HCT116 (cell line): Measurements from ENCODE around the gene OR6K2. TPM values are rescaled to one million over a fixed set of nuclear protein-coding genes. Genes with fewer than 3 reads are reported as not detected.

ENCODE experiments used
- ATAC-seq: fragments of 200-7000 bp; cut with Tn5 transposase; 2 replicates; pipeline ENCODE4 v1.9.1; 2020; ENCODE audit warnings: mild to moderate bottlenecking, moderate library complexity
- BruUV-seq: library from RNA; stranded (reverse); fragments of 400-500 nt; replicated peaks from 2 replicates; lab custom pipeline; 2021; lab: Mats Ljungman, UMichigan
- CTCF ChIA-PET: fragments of 300-600 bp; sonication (Branson Sonifier 250); formaldehyde crosslinking; loops from one replicate; lab custom pipeline; 2021; ENCODE audit warnings: antibody characterized with exemption; lab: Charles Lee
- POLR2A ChIA-PET: fragments of 300-600, 350-600 bp; sonication (Branson Sonifier 250); formaldehyde crosslinking; loops from one replicate; lab custom pipeline; 2021; ENCODE audit warnings: antibody characterized with exemption; lab: Charles Lee
- RAD21 ChIA-PET, 2 experiments: fragments of 300-600 bp; sonication (Branson Sonifier 250); formaldehyde crosslinking; loops; one replicate each; lab custom pipeline; 2023; ENCODE audit warnings: low total read pairs in 2 of 2; ENCODE audit not compliant: uncharacterized antibody in 2 of 2, unreplicated experiment in 2 of 2, low non-redundant PET in 1 of 2; lab: Charles Lee
- DNase-seq: peaks from one replicate; pipeline ENCODE4 v3.0.0-alpha.2; 2010; ENCODE audit warnings: low read depth, low spot score
- H2AFZ ChIP-seq: fragments of 200-600 bp; shearing (Covaris generic), sonication (generic); 2 replicates; pipeline ENCODE4 v1.6.1; 2017; ENCODE audit warnings: low read depth, mixed run types, mixed read lengths, antibody characterized with exemption, low read length; ENCODE audit not compliant: poor library complexity, severe bottlenecking
- H3K27ac ChIP-seq: 2 replicates; pipeline ENCODE4 v1.5.1; 2012; ENCODE audit warnings: low read depth, low read length
- H3K27me3 ChIP-seq: fragments of 200-600 bp; sonication (generic); 2 replicates; pipeline ENCODE4 v1.6.1; 2016; ENCODE audit warnings: mixed run types, low read length, mixed read lengths; ENCODE audit not compliant: insufficient read depth
- H3K36me3 ChIP-seq, 2 experiments: fragments of 200-500 bp in 1 of 2; fragments of 200-600 bp in 1 of 2; sonication (Bioruptor generic) in 1 of 2; sonication (generic) in 1 of 2; 2 replicates each; pipeline versions ENCODE4 v1.5.1 to v1.6.1; 2014 to 2016; ENCODE audit warnings: low read length in 2 of 2, inconsistent platforms in 1 of 2, mixed read lengths in 1 of 2, mixed run types in 1 of 2; ENCODE audit not compliant: insufficient read depth in 2 of 2, control insufficient read depth in 1 of 2
- H3K4me1 ChIP-seq, 2 experiments: fragments of 200-600 bp in 1 of 2; sonication (generic) in 1 of 2; 2 replicates each; pipeline versions ENCODE4 v1.5.1 to v1.6.1; 2012 to 2017; ENCODE audit warnings: low read length in 2 of 2, inconsistent platforms in 1 of 2, mild to moderate bottlenecking in 1 of 2, mixed read lengths in 1 of 2, mixed run types in 1 of 2, moderate library complexity in 1 of 2; ENCODE audit not compliant: insufficient read depth in 2 of 2, control insufficient read depth in 1 of 2
- H3K4me2 ChIP-seq: fragments of 200-600 bp; sonication (generic); 2 replicates; pipeline ENCODE4 v1.6.1; 2017; ENCODE audit warnings: mixed run types, low read length, mixed read lengths
- H3K4me3 ChIP-seq, 2 experiments: fragments of 200-600 bp in 1 of 2; sonication (generic) in 1 of 2; replicated peaks in 1 of 2; 2 replicates each; pipeline ENCODE4 v1.5.1; 2011 to 2016; ENCODE audit warnings: low read length in 2 of 2, control low read depth in 1 of 2, low read depth in 1 of 2, mild to moderate bottlenecking in 1 of 2, mixed read lengths in 1 of 2, mixed run types in 1 of 2
- H3K79me2 ChIP-seq: fragments of 200-600 bp; sonication (generic); 2 replicates; pipeline ENCODE4 v1.6.1; 2017; ENCODE audit warnings: mild to moderate bottlenecking, mixed run types, low read length, moderate library complexity, mixed read lengths; ENCODE audit not compliant: insufficient read depth
- H3K9ac ChIP-seq: fragments of 200-600 bp; sonication (generic); 2 replicates; pipeline ENCODE4 v1.6.1; 2016; ENCODE audit warnings: low read length, mixed read lengths
- H3K9me2 ChIP-seq: fragments of 200-600 bp; sonication (generic), shearing (Covaris generic); 2 replicates; pipeline ENCODE4 v1.6.1; 2017; ENCODE audit warnings: mixed run types, mild to moderate bottlenecking, moderate library complexity; ENCODE audit not compliant: insufficient read depth
- H3K9me3 ChIP-seq, 2 experiments: fragments of 200-500 bp in 1 of 2; fragments of 200-600 bp in 1 of 2; sonication (Bioruptor generic) in 1 of 2; sonication (generic) in 1 of 2; 2 replicates each; pipeline ENCODE4 v1.6.1; 2014 to 2017; ENCODE audit warnings: low read length in 2 of 2, mixed read lengths in 2 of 2, inconsistent platforms in 1 of 2, low read depth in 1 of 2, mild to moderate bottlenecking in 1 of 2, mixed run types in 1 of 2, moderate library complexity in 1 of 2; ENCODE audit not compliant: control insufficient read depth in 1 of 2, insufficient read depth in 1 of 2
- H4K20me1 ChIP-seq: fragments of 200-600 bp; sonication (generic), shearing (Covaris generic); 2 replicates; pipeline ENCODE4 v1.6.1; 2017; ENCODE audit warnings: mixed run types, mild to moderate bottlenecking, moderate library complexity; ENCODE audit not compliant: insufficient read depth
- ATF3 ChIP-seq: IDR thresholded peaks from 2 replicates; pipeline ENCODE4 v1.6.1; 2012
- CBX3 ChIP-seq: IDR thresholded peaks from 2 replicates; pipeline ENCODE4 v1.6.1; 2012; ENCODE audit warnings: low read depth
- EGR1 ChIP-seq: IDR thresholded peaks from 2 replicates; pipeline ENCODE4 v1.6.1; 2012; ENCODE audit warnings: low read depth
- EZH2 ChIP-seq: fragments of 200-600 bp; sonication (generic); IDR thresholded peaks from 2 replicates; pipeline ENCODE4 v1.6.1; 2017; ENCODE audit warnings: antibody characterized with exemption, mixed run types
- EZH2phosphoT487 ChIP-seq: fragments of 200-600 bp; IDR thresholded peaks from 2 replicates; pipeline ENCODE4 v1.6.1; 2018; ENCODE audit warnings: antibody characterized with exemption, borderline replicate concordance
- FOSL1 ChIP-seq: IDR thresholded peaks from 2 replicates; pipeline ENCODE4 v1.6.1; 2012; ENCODE audit warnings: low read depth
- JUND ChIP-seq: IDR thresholded peaks from 2 replicates; pipeline ENCODE4 v1.6.1; 2012
- MAX ChIP-seq: IDR thresholded peaks from 2 replicates; pipeline ENCODE4 v1.6.1; 2012
- POLR2A ChIP-seq: IDR thresholded peaks from 2 replicates; pipeline ENCODE4 v1.7.0; 2011; ENCODE audit warnings: borderline replicate concordance; ENCODE audit not compliant: insufficient read depth, insufficient read length; ENCODE audit errors: extremely low read depth
- POLR2AphosphoS5 ChIP-seq: IDR thresholded peaks from 2 replicates; pipeline ENCODE4 v1.6.1; 2011; ENCODE audit warnings: mild to moderate bottlenecking, low read depth, low read length, moderate library complexity
- RAD21 ChIP-seq: IDR thresholded peaks from 2 replicates; pipeline ENCODE4 v1.6.1; 2012; ENCODE audit warnings: low read depth, mild to moderate bottlenecking
- SIN3A ChIP-seq: IDR thresholded peaks from 2 replicates; pipeline ENCODE4 v1.6.1; 2012; ENCODE audit warnings: low read depth
- SRF ChIP-seq: IDR thresholded peaks from 2 replicates; pipeline ENCODE4 v1.6.1; 2012; ENCODE audit warnings: low read depth
- TCF7L2 ChIP-seq: IDR thresholded peaks from 2 replicates; pipeline ENCODE4 v1.7.0; 2011; ENCODE audit warnings: borderline replicate concordance, inconsistent platforms; ENCODE audit not compliant: insufficient read depth, insufficient read length; ENCODE audit errors: extremely low read depth
- YY1 ChIP-seq: IDR thresholded peaks from 2 replicates; pipeline ENCODE4 v1.6.1; 2011; ENCODE audit warnings: low read length, low read depth, moderate library complexity, mild to moderate bottlenecking; ENCODE audit not compliant: insufficient replicate concordance; ENCODE audit errors: extremely low read depth
- ZBTB33 ChIP-seq: IDR thresholded peaks from 2 replicates; pipeline ENCODE4 v1.6.1; 2011; ENCODE audit warnings: mild to moderate bottlenecking, low read length, moderate library complexity; ENCODE audit not compliant: insufficient replicate concordance; ENCODE audit errors: extremely low read depth
- ZFX ChIP-seq: fragments of 450-650 bp; IDR thresholded peaks from 2 replicates; pipeline ENCODE4 v1.6.1; 2017
- ZNF274 ChIP-seq: fragments of 200-500 bp; sonication (Bioruptor generic); IDR thresholded peaks from 2 replicates; pipeline ENCODE4 v1.6.1; 2014; ENCODE audit warnings: mild to moderate bottlenecking, low read depth, low read length, inconsistent platforms
- intact Hi-C: fragments of 100-400 bp; cut with micrococcal nuclease; formaldehyde crosslinking; loops from 2 replicates; pipeline ENCODE4 v1.10.0; 2022
- total RNA-seq: library from RNA; stranded (reverse); gene quantifications from one replicate; pipeline ENCODE4 v1.2.1, GENCODE V29; 2021; ENCODE audit not compliant: unreplicated experiment
- TF ChIP-seq, protein P1 (sequence below): IDR thresholded peaks from 2 replicates; pipeline ENCODE4 v1.6.1; 2012; ENCODE audit warnings: low read depth

OR6K2 gene
- total RNA-seq, 1 experiment from 2014 or later, result not detected

DNA sequence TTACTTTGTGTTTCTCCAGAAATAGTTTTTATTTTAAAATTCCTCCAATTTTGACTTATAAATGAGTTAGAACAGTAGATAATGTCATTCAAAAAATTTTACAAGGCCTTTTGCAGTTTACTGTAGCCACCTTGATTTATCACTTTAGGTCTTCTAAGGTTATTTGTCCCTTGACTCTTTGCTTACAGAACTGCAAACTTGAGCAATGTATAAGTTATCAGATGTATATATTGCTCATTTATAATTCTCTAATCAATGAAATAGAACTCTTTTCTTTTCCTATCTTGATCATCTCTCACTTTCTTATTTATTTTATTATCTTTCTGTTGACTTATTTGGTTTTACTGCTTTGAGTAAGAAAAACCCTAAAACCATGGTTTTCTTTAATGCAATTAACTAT is 8.1 kb downstream of the OR6K2 start:
- H3K4me2 ChIP-seq, result no peak overlapping the region
- ChIA-PET CTCF (no interaction called here), RAD21 (no interaction called here), POLR2A (no interaction called here)
- H3K4me3 ChIP-seq, result no peak overlapping the region
- no peaks in the 10 kb centered on the region for H3K79me2 ChIP-seq
- TF ChIP-seq MAX (no peak), SIN3A (no peak), SRF (no peak), ZNF274 (no peak), ZFX (no peak), YY1 (no peak), CBX3 (no peak), EZH2phosphoT487 (no peak), POLR2A (no peak), TCF7L2 (no peak), POLR2AphosphoS5 (no peak), FOSL1 (no peak), JUND (no peak), RAD21 (no peak), EGR1 (no peak), EZH2 (no peak), ATF3 (no peak), ZBTB33 (no peak)
- TF ChIP-seq, protein P1, sequence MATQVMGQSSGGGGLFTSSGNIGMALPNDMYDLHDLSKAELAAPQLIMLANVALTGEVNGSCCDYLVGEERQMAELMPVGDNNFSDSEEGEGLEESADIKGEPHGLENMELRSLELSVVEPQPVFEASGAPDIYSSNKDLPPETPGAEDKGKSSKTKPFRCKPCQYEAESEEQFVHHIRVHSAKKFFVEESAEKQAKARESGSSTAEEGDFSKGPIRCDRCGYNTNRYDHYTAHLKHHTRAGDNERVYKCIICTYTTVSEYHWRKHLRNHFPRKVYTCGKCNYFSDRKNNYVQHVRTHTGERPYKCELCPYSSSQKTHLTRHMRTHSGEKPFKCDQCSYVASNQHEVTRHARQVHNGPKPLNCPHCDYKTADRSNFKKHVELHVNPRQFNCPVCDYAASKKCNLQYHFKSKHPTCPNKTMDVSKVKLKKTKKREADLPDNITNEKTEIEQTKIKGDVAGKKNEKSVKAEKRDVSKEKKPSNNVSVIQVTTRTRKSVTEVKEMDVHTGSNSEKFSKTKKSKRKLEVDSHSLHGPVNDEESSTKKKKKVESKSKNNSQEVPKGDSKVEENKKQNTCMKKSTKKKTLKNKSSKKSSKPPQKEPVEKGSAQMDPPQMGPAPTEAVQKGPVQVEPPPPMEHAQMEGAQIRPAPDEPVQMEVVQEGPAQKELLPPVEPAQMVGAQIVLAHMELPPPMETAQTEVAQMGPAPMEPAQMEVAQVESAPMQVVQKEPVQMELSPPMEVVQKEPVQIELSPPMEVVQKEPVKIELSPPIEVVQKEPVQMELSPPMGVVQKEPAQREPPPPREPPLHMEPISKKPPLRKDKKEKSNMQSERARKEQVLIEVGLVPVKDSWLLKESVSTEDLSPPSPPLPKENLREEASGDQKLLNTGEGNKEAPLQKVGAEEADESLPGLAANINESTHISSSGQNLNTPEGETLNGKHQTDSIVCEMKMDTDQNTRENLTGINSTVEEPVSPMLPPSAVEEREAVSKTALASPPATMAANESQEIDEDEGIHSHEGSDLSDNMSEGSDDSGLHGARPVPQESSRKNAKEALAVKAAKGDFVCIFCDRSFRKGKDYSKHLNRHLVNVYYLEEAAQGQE, result no peak
- H3K9ac ChIP-seq, result no peak overlapping the region
- H3K27ac ChIP-seq, result no peak overlapping the region
- H3K36me3 ChIP-seq, result no peaks in the 10 kb centered on the region
- intact Hi-C loops, result no loop called here
- no peaks in the 10 kb centered on the region for H3K4me1 ChIP-seq
- H2AFZ ChIP-seq, result no peak overlapping the region
- no peaks in the 10 kb centered on the region for H3K27me3 ChIP-seq
- DNase-seq (no peak), ATAC-seq (no peak)
- no peaks in the 10 kb centered on the region for H3K9me3 ChIP-seq
- H3K9me2 ChIP-seq, result no peaks in the 10 kb centered on the region
- H4K20me1 ChIP-seq, result no peaks in the 10 kb centered on the region; the same call in 1 of the 2 replicates
- no TSS peak for BruUV-seq
